Endothelial cell of umbilical vein (primary cell): ENCODE measurements around the gene AMMECR1L. TPM values are rescaled to one million over a fixed set of nuclear protein-coding genes. Genes with fewer than 3 reads are reported as not detected.
A peak's percentile ranks its signal among the peaks of the same experiment; 100 is the strongest.
"Not testable (repeated sequence)": the region's sequence is repeated elsewhere in the genome, so short reads cannot be mapped to it uniquely, and the experiment has no call there.

ENCODE experiments used
- BruUV-seq: library from RNA; stranded (reverse); fragments of 400-500 nt; replicated peaks from 2 replicates; lab custom pipeline; 2021; lab: Mats Ljungman, UMichigan
- CTCF ChIA-PET: fragments of 300-600, 350-600 bp; sonication (Branson Sonifier 250); formaldehyde crosslinking; loops from one replicate; lab custom pipeline; 2021; ENCODE audit warnings: antibody characterized with exemption, inconsistent platforms; lab: Charles Lee
- POLR2A ChIA-PET: fragments of 300-600, 350-600 bp; sonication (Branson Sonifier 250); formaldehyde crosslinking; loops from one replicate; lab custom pipeline; 2021; ENCODE audit warnings: antibody characterized with exemption, inconsistent platforms; lab: Charles Lee
- DNase-seq: peaks from one replicate; pipeline ENCODE4 v3.0.0-alpha.2; 2011; ENCODE audit warnings: low read depth, low spot score
- FAIRE-seq: peaks from 2 replicates; lab custom pipeline; 2011; peaks lifted over from hg19 to GRCh38; lab: Jason Lieb, UNC
- H2AFZ ChIP-seq: 2 replicates; pipeline ENCODE4 v1.6.0; 2012; ENCODE audit warnings: low read depth, low read length, control low read depth, inconsistent platforms
- H3K27ac ChIP-seq: 2 replicates; pipeline ENCODE4 v1.5.1; 2011; ENCODE audit warnings: low read depth, mild to moderate bottlenecking, control low read depth, low read length, moderate library complexity; ENCODE audit not compliant: insufficient read depth
- H3K27me3 ChIP-seq, 2 experiments: 2 replicates each; pipeline versions ENCODE4 v1.6.0 to v1.6.1; 2011; ENCODE audit warnings: low read length in 2 of 2, mixed read lengths in 1 of 2; ENCODE audit not compliant: control insufficient read depth in 2 of 2, insufficient read depth in 2 of 2
- H3K36me3 ChIP-seq, 2 experiments: 2 replicates in 1 of 2; 3 replicates in 1 of 2; pipeline ENCODE4 v1.5.1; 2011; ENCODE audit warnings: low read length in 2 of 2, mild to moderate bottlenecking in 1 of 2, moderate library complexity in 1 of 2; ENCODE audit not compliant: control insufficient read depth in 2 of 2, insufficient read depth in 2 of 2; ENCODE audit errors: extremely low read depth in 1 of 2
- H3K4me1 ChIP-seq: 3 replicates; pipeline ENCODE4 v1.5.1; 2011; ENCODE audit warnings: mild to moderate bottlenecking, low read length; ENCODE audit not compliant: control insufficient read depth, insufficient read depth; ENCODE audit errors: extremely low read depth
- H3K4me2 ChIP-seq: 2 replicates; pipeline ENCODE4 v1.6.1; 2011; ENCODE audit warnings: low read length, control low read depth, mixed read lengths; ENCODE audit not compliant: insufficient read depth
- H3K4me3 ChIP-seq, 3 experiments: fragments of 200-600 bp in 1 of 3; sonication (generic), shearing (Covaris generic) in 1 of 3; replicated peaks in 1 of 3; 2 replicates each; pipeline ENCODE4 v1.5.1; 2011 to 2016; ENCODE audit warnings: control low read depth in 3 of 3, low read length in 3 of 3, mild to moderate bottlenecking in 2 of 3, inconsistent platforms in 1 of 3, low read depth in 1 of 3, moderate library complexity in 1 of 3; ENCODE audit not compliant: insufficient read depth in 1 of 3
- H3K79me2 ChIP-seq: 2 replicates; pipeline ENCODE4 v1.6.0; 2012; ENCODE audit warnings: low read length, inconsistent platforms; ENCODE audit not compliant: control insufficient read depth, insufficient read depth
- H3K9ac ChIP-seq: replicated peaks from 2 replicates; pipeline ENCODE3; 2011; ENCODE audit warnings: low read length, control low read depth; ENCODE audit not compliant: insufficient read depth; ENCODE audit errors: extremely low read depth
- H3K9me1 ChIP-seq: replicated peaks from 3 replicates; pipeline ENCODE4 v1.6.0; 2011; ENCODE audit warnings: mild to moderate bottlenecking, low read length; ENCODE audit not compliant: control insufficient read depth, insufficient read depth; ENCODE audit errors: extremely low read depth
- H3K9me3 ChIP-seq: replicated peaks from 2 replicates; pipeline ENCODE4 v1.5.1; 2012; ENCODE audit warnings: low read length, inconsistent platforms; ENCODE audit not compliant: control insufficient read depth, insufficient read depth
- H4K20me1 ChIP-seq: replicated peaks from 2 replicates; pipeline ENCODE3; 2011; ENCODE audit warnings: mild to moderate bottlenecking, low read length; ENCODE audit not compliant: control insufficient read depth, insufficient read depth; ENCODE audit errors: extremely low read depth
- CTCF ChIP-seq, 2 donors: IDR thresholded peaks; 1 replicate in 1 of 2; 2 replicates in 1 of 2; pipeline ENCODE4 v1.5.1; 2011; ENCODE audit warnings: low read length in 2 of 2, mild to moderate bottlenecking in 2 of 2, moderate library complexity in 2 of 2, control low read depth in 1 of 2, inconsistent platforms in 1 of 2, low read depth in 1 of 2; ENCODE audit not compliant: insufficient read depth in 1 of 2; ENCODE audit errors: extremely low read depth in 1 of 2
- EZH2 ChIP-seq: IDR thresholded peaks from 2 replicates; pipeline ENCODE4 v1.6.1; 2012; ENCODE audit warnings: borderline replicate concordance, low read depth, mild to moderate bottlenecking, moderate library complexity, low read length, inconsistent platforms; ENCODE audit not compliant: severe bottlenecking
- FOS ChIP-seq: IDR thresholded peaks from 2 replicates; pipeline ENCODE4 v1.6.1; 2011; ENCODE audit warnings: mild to moderate bottlenecking, low read length, moderate library complexity, borderline replicate concordance; ENCODE audit not compliant: insufficient read depth
- GATA2 ChIP-seq: IDR thresholded peaks from 2 replicates; pipeline ENCODE4 v1.7.0; 2011; ENCODE audit warnings: low read depth, mild to moderate bottlenecking, moderate library complexity, mixed read lengths, low read length; ENCODE audit not compliant: insufficient read length, insufficient read depth
- JUN ChIP-seq: IDR thresholded peaks from 2 replicates; pipeline ENCODE4 v1.6.1; 2011; ENCODE audit warnings: borderline replicate concordance, low read depth; ENCODE audit not compliant: insufficient read length, insufficient read depth
- MAX ChIP-seq: IDR thresholded peaks from 2 replicates; pipeline ENCODE4 v1.6.1; 2011; ENCODE audit not compliant: insufficient read depth, insufficient read length
- POLR2A ChIP-seq: IDR thresholded peaks from 2 replicates; pipeline ENCODE4 v1.6.1; 2012; ENCODE audit warnings: low read depth, mild to moderate bottlenecking, control low read depth, low read length
- POLR2AphosphoS5 ChIP-seq: IDR thresholded peaks from 2 replicates; pipeline ENCODE4 v1.6.1; 2012; ENCODE audit warnings: low read depth, mild to moderate bottlenecking, control low read depth, low read length, moderate library complexity; ENCODE audit not compliant: insufficient read depth
- dilution Hi-C: fragments of 300-500 bp; cut with MboI; formaldehyde crosslinking; loops from one replicate; pipeline ENCODE4 v1.15.0; 2019; ENCODE audit warnings: low sequenced_read_pairs; ENCODE audit not compliant: extremely low pct_ligation_motif_present
- intact Hi-C: fragments of 100-400 bp; cut with micrococcal nuclease; formaldehyde crosslinking; loops from one replicate; pipeline ENCODE4 v1.10.0; 2022
- polyA plus RNA-seq, 4 experiments: library from polyadenylated mRNA; depleted of rRNA in 3 of 4; stranded (reverse) in 3 of 4; unstranded in 1 of 4; fragments of >200 nt; gene quantifications; 2 replicates each; pipeline versions ENCODE4 v1.2.1 to v1.2.3, GENCODE V29; 2011 to 2012; ENCODE audit warnings: missing spikeins in 1 of 4
- total RNA-seq: library from RNA; stranded (reverse); gene quantifications from 2 replicates; pipeline ENCODE4 v1.2.3, GENCODE V29; 2021

Gene AMMECR1L
- total and polyA plus RNA-seq, 2 donors (not counting 3 experiments of a cell fraction or from before 2014, with no cell fraction given), result 14.8 to 20.7 TPM

GRCh38 chr2:127887082-127887775, 1.5 kb upstream of the AMMECR1L start:
- Histone ChIP-seq H2AFZ (no peak overlapping the region), H4K20me1 (peaks cover 5% of the 10 kb centered on the region), H3K27ac (no peak overlapping the region), H3K4me2 (peak overlapping the region; percentile 93), H3K9me1 (no peaks in the 10 kb centered on the region), H3K79me2 (peaks cover 34% of the 10 kb centered on the region), H3K4me1 (peaks cover 19% of the 10 kb centered on the region), H3K9me3 (no peaks in the 10 kb centered on the region), H3K9ac (peak overlapping the region; percentile 35), H3K36me3 (no peaks in the 10 kb centered on the region), H3K27me3 (no peaks in the 10 kb centered on the region), H3K4me3 (peak overlapping the region; percentile 13 to 72 (median 16))
- CTCF ChIA-PET, result no interaction called here
- intact Hi-C loops (loop anchor here (10.0 kb wide), 1 partner anchor 208 kb away; the partner anchor contains the start of gene UGGT1), dilution Hi-C loops (no loop called here)
- peak; percentile 33 for FAIRE-seq
- no TSS peak for BruUV-seq
- POLR2A ChIA-PET, result no interaction called here
- TF ChIP-seq POLR2A (no peak), GATA2 (no peak), EZH2 (no peak), CTCF (IDR thresholded peaks at IDR 0.05; ENCODE audit: extremely low read depth in 1 of 2, insufficient read depth in 1 of 2, low read depth in 1 of 2, low read length in 2 of 2) (no peak), POLR2AphosphoS5 (no peak), JUN (no peak), MAX (no peak), FOS (no peak)
- peak; percentile 37 for DNase-seq

GRCh38 chr2:127886593-127886935, 808 bp upstream of the AMMECR1L start:
- H2AFZ ChIP-seq, result peak overlapping the region; percentile 65
- peak; percentile 29 for DNase-seq
- POLR2A ChIA-PET, CTCF ChIA-PET, H3K4me2 ChIP-seq, H3K9ac ChIP-seq, dilution Hi-C loops, H4K20me1 ChIP-seq, H3K9me1 ChIP-seq, FAIRE-seq, H3K9me3 ChIP-seq, H3K27me3 ChIP-seq, H3K36me3 ChIP-seq: not testable (repeated sequence)
- TSS peak; percentile 51 for BruUV-seq
- peaks cover 19% of the 10 kb centered on the region for H3K4me1 ChIP-seq
- H3K4me3 ChIP-seq, result peak overlapping the region; percentile 12 to 76 (median 23)
- H3K79me2 ChIP-seq, result peaks cover 41% of the 10 kb centered on the region
- intact Hi-C loops, result loop anchor here (10.0 kb wide), 1 partner anchor 208 kb away; the partner anchor contains the start of gene UGGT1
- peak overlapping the region; percentile 50 for H3K27ac ChIP-seq
